Transverse colon (tissue), 4 donors: ENCODE measurements around the gene ZNF821. TPM values are rescaled to one million over a fixed set of nuclear protein-coding genes. Genes with fewer than 3 reads are reported as not detected.
A peak's percentile ranks its signal among the peaks of the same experiment; 100 is the strongest.

Source experiments
- DNase-seq: peaks from one replicate; pipeline ENCODE4 v3.0.0-alpha.2; 2019
- H3K27ac ChIP-seq, 4 donors: fragments of 200-600 bp; sonication (generic); 2 replicates each; pipeline ENCODE4 v1.5.1; 2016 to 2018; ENCODE audit warnings: inconsistent platforms in 4 of 4
- H3K27me3 ChIP-seq: fragments of 200-600 bp; sonication (generic); 2 replicates; pipeline ENCODE4 v1.5.1; 2017; ENCODE audit warnings: inconsistent platforms
- H3K36me3 ChIP-seq, 4 donors: fragments of 200-600 bp; sonication (generic); 2 replicates each; pipeline ENCODE4 v1.5.1; 2017 to 2019; ENCODE audit warnings: inconsistent platforms in 4 of 4
- H3K4me1 ChIP-seq, 4 donors: fragments of 200-600 bp; sonication (generic); 2 replicates each; pipeline ENCODE4 v1.5.1; 2017 to 2020; ENCODE audit warnings: inconsistent platforms in 4 of 4
- H3K4me3 ChIP-seq, 4 donors: fragments of 200-600 bp; sonication (generic); 1 replicate in 1 of 4; 2 replicates in 3 of 4; pipeline versions ENCODE4 v1.5.1 to v1.6.1; 2017 to 2019; ENCODE audit warnings: inconsistent platforms in 4 of 4
- H3K9me3 ChIP-seq, 2 donors: fragments of 200-600 bp; sonication (generic); 2 replicates each; pipeline ENCODE4 v1.5.1; 2017 to 2019; ENCODE audit warnings: inconsistent platforms in 2 of 2
- CTCF ChIP-seq, 5 experiments: fragments of 200-600 bp in 3 of 5; fragments of 450-650 bp in 2 of 5; sonication (generic) in 3 of 5; IDR thresholded peaks; 1 replicate in 2 of 5; 2 replicates in 3 of 5; pipeline ENCODE4 v1.5.1; 2016 to 2017; ENCODE audit warnings: antibody characterized with exemption in 5 of 5, inconsistent platforms in 3 of 5, mild to moderate bottlenecking in 2 of 5, moderate library complexity in 1 of 5
- EP300 ChIP-seq: sonication (generic); formaldehyde crosslinking; IDR thresholded peaks from one replicate; pipeline ENCODE4 v1.6.1; 2017; ENCODE audit warnings: antibody characterized with exemption, low read depth
- POLR2A ChIP-seq: fragments of 450-650 bp; IDR thresholded peaks from one replicate; pipeline ENCODE4 v1.6.1; 2016; ENCODE audit warnings: antibody characterized with exemption, mild to moderate bottlenecking, moderate library complexity
- POLR2AphosphoS5 ChIP-seq, 3 donors: sonication (generic); formaldehyde crosslinking; IDR thresholded peaks; one replicate each; pipeline ENCODE4 v1.6.1; 2016; ENCODE audit warnings: antibody characterized with exemption in 3 of 3
- WGBS, 2 donors: methylation state at CpG; one replicate each; pipeline ENCODE4 v1.1.5; 2018; ENCODE audit warnings: low coverage in 1 of 2; 5-methylcytosine and 5-hydroxymethylcytosine counted together
- in situ Hi-C, 4 donors: fragments of 200-750 bp; cut with MboI; loops; one replicate each; pipeline versions ENCODE4 v1.15.0 to v1.15.1; 2017; ENCODE audit warnings: low sequenced_read_pairs in 3 of 4, low pct_ligation_motif_present in 1 of 4, low pct_unique_long_range_greater_than_20kb in 1 of 4
- intact Hi-C: fragments of 100-400 bp; cut with DNase I; formaldehyde crosslinking; loops from one replicate; pipeline ENCODE4 v1.15.1; 2023; ENCODE audit warnings: low total_unique reads
- total RNA-seq, 4 donors: library from RNA; depleted of rRNA; stranded (reverse); fragments of >200 nt; gene quantifications; one replicate each; pipeline ENCODE4 v1.1.0, GENCODE V29; 2016

ZNF821 gene
- 10 to 100 TPM in 3 of 4 donors, 1 to 10 TPM in 1; 9.4 to 31.6 (median 13.6) TPM for total RNA-seq

- H3K36me3 ChIP-seq, result no peaks in the 10 kb centered on the region
- no peaks in the 10 kb centered on the region for H3K9me3 ChIP-seq
- peaks cover 0 to 35% (median 11%) of the 10 kb centered on the region in 4 donors for H3K4me1 ChIP-seq
- DNase-seq, result peak; percentile 84
- no peaks in the 10 kb centered on the region for H3K27me3 ChIP-seq
- WGBS, 2 donors, result 1% methylated on average over 70 of the region's 85 CpGs; no CpG with 5 or more reads in 1 of the 2 donors
- intact Hi-C loops, result loop anchor here (5.0 kb wide), 1 partner anchor 78 kb away; no protein-coding TSS in a partner anchor
- in situ Hi-C loops, result loop anchor here in 1 of 4 donors (10.0 kb wide), 1 partner anchor 79 kb away; the partner anchor contains the start of gene AP1G1
- H3K27ac ChIP-seq, result peak within 1 kb of the TSS; percentile 92 to 95 (median 93)
- H3K4me3 ChIP-seq, result peak within 1 kb of the TSS; percentile 89 to 98 (median 94)
- TF ChIP-seq CTCF (IDR thresholded peaks at IDR 0.05) (peak in 4 of 5 experiments; percentile 10 to 54 (median 43)), EP300 (no peak)
These were observed at the start of gene ZNF821 for GRCh38 chr16:71883849-71884638. Gene ZNF821 (minus strand): TSS chr16:71884182. CDS start chr16:71879946, 4,236 bp downstream.

- WGBS, 2 donors, result 63 to 83% methylated on average over 1 of the region's 1 CpG
- H3K27ac ChIP-seq, result no peak overlapping the region
- peaks cover 0 to 15% (median 2%) of the 10 kb centered on the region in 4 donors for H3K36me3 ChIP-seq
- H3K4me3 ChIP-seq, result no peak overlapping the region
- intact Hi-C loops (no loop called here), in situ Hi-C loops (no loop called here)
- no peak for DNase-seq
- TF ChIP-seq POLR2AphosphoS5 (IDR thresholded peaks at IDR 0.05), result no peak
- TF ChIP-seq CTCF (IDR thresholded peaks at IDR 0.05), result no peak
- no peak for TF ChIP-seq POLR2A
- no peak for TF ChIP-seq EP300
- H3K4me1 ChIP-seq, result peaks cover 5 to 34% (median 17%) of the 10 kb centered on the region in 4 donors
- no peaks in the 10 kb centered on the region for H3K9me3 ChIP-seq
- no peaks in the 10 kb centered on the region for H3K27me3 ChIP-seq
These were observed 49.0 kb upstream of the ZNF821 start for GRCh38 chr16:71933017-71933416.

GRCh38 chr16:71931599-71931998 is 47.6 kb upstream of the ZNF821 start:
- in situ Hi-C loops (no loop called here), intact Hi-C loops (no loop called here)
- TF ChIP-seq EP300 (no peak), CTCF (IDR thresholded peaks at IDR 0.05) (no peak), POLR2AphosphoS5 (IDR thresholded peaks at IDR 0.05) (no peak), POLR2A (no peak)
- H3K9me3 ChIP-seq, result no peaks in the 10 kb centered on the region
- DNase-seq, result no peak
- no peak overlapping the region for H3K4me3 ChIP-seq
- peaks cover 17 to 49% (median 30%) of the 10 kb centered on the region in 4 donors for H3K4me1 ChIP-seq
- WGBS, 2 donors, result 67 to 70% methylated on average over 6 of the region's 6 CpGs
- peak overlapping the region in 2 of 4 donors; percentile 20 to 75 for H3K27ac ChIP-seq
- peaks cover 0 to 23% (median 2%) of the 10 kb centered on the region in 4 donors for H3K36me3 ChIP-seq
- no peaks in the 10 kb centered on the region for H3K27me3 ChIP-seq

GRCh38 chr16:71931001-71931400 is 47.0 kb upstream of the ZNF821 start:
- peak overlapping the region in 2 of 4 donors; percentile 20 to 75 for H3K27ac ChIP-seq
- no peaks in the 10 kb centered on the region for H3K9me3 ChIP-seq
- DNase-seq, result no peak
- no peak overlapping the region for H3K4me3 ChIP-seq
- H3K27me3 ChIP-seq, result no peaks in the 10 kb centered on the region
- peaks cover 0 to 29% (median 5%) of the 10 kb centered on the region in 4 donors for H3K36me3 ChIP-seq
- peaks cover 19 to 55% (median 34%) of the 10 kb centered on the region in 4 donors for H3K4me1 ChIP-seq
- in situ Hi-C loops, result no loop called here
- TF ChIP-seq CTCF (IDR thresholded peaks at IDR 0.05) (no peak), POLR2A (no peak), POLR2AphosphoS5 (IDR thresholded peaks at IDR 0.05) (no peak), EP300 (no peak)
- WGBS, 2 donors, result 72 to 84% methylated on average over 2 of the region's 2 CpGs
- intact Hi-C loops, result no loop called here
